ENCODE results near the gene DMXL2.

GRCh38 chr15:51450001-51450400 lies 172.6 kb downstream of the DMXL2 start:
- TF ChIP-seq CTCF (IDR thresholded peaks at IDR 0.05; ENCODE audit: low read length) (no peak), EZH2 (IDR thresholded peaks at IDR 0.05; ENCODE audit: borderline replicate concordance, low read length) (no peak)

All from OCI-LY1 (cell line).